ENCODE measurements around the gene TDRD10.

DNA sequence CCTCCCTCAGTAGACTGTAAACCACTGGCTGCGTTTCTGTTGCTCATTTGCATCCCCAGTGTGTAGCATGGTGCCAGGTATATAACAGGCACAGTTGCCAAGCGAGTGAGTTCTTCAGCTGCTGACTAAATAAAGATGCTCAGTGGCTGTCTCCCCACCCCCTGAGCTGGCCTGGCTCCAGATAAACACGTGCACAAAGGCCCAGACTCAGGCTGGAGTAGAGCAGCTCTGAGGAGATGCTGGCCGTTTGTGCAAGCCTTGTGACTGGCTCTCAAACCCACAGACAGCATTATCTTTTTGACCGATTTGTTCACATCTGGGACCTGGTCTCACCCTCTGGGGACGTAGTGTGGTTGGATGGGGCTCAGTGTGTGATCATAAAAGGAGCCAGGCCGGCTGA, 72.7 kb downstream of the TDRD10 start:
- TF ChIP-seq, protein P1, sequence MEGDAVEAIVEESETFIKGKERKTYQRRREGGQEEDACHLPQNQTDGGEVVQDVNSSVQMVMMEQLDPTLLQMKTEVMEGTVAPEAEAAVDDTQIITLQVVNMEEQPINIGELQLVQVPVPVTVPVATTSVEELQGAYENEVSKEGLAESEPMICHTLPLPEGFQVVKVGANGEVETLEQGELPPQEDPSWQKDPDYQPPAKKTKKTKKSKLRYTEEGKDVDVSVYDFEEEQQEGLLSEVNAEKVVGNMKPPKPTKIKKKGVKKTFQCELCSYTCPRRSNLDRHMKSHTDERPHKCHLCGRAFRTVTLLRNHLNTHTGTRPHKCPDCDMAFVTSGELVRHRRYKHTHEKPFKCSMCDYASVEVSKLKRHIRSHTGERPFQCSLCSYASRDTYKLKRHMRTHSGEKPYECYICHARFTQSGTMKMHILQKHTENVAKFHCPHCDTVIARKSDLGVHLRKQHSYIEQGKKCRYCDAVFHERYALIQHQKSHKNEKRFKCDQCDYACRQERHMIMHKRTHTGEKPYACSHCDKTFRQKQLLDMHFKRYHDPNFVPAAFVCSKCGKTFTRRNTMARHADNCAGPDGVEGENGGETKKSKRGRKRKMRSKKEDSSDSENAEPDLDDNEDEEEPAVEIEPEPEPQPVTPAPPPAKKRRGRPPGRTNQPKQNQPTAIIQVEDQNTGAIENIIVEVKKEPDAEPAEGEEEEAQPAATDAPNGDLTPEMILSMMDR (IDR thresholded peaks at IDR 0.05; ENCODE audit: low read depth, low read length, missing input control), result no peak
- no peak for TF ChIP-seq MAX (IDR thresholded peaks at IDR 0.05)
- TF ChIP-seq, protein P2, sequence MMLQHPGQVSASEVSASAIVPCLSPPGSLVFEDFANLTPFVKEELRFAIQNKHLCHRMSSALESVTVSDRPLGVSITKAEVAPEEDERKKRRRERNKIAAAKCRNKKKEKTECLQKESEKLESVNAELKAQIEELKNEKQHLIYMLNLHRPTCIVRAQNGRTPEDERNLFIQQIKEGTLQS (IDR thresholded peaks at IDR 0.05), result no peak
- TF ChIP-seq TAF1 (conservative IDR thresholded peaks at IDR 0.05), result no peak
- TF ChIP-seq NR2F2 (IDR thresholded peaks at IDR 0.05), result no peak
- TF ChIP-seq EGR1 (IDR thresholded peaks at IDR 0.05; ENCODE audit: low read depth in 2 of 2), result no peak

All from liver (tissue), 3 donors.